SK-N-SH treated with all-trans-retinoic acid at 6 μM for 48 hours (cell line): Measurements from ENCODE around the gene FOXL2NB.

ENCODE experiments used
- ATAC-seq: fragments of 200-7000 bp; cut with Tn5 transposase; 3 replicates; pipeline ENCODE4 v1.9.1; 2020; ENCODE audit warnings: mild to moderate bottlenecking, moderate library complexity
- ARNTL ChIP-seq: fragments of 450-650 bp; formaldehyde crosslinking; IDR thresholded peaks from 2 replicates; pipeline ENCODE4 v1.5.0; 2020; ENCODE audit warnings: low read depth, mild to moderate bottlenecking, moderate library complexity, borderline replicate concordance
- BACH2 ChIP-seq: fragments of 250-450 bp; sonication (Bioruptor Pico); IDR thresholded peaks from 2 replicates; pipeline ENCODE4 v1.9.0; 2021; ENCODE audit warnings: mild to moderate bottlenecking, borderline replicate concordance
- CREB5 ChIP-seq: fragments of 250-450 bp; sonication (Bioruptor Pico); IDR thresholded peaks from 2 replicates; pipeline ENCODE4 v1.5.1; 2020; ENCODE audit warnings: low read depth, mild to moderate bottlenecking, moderate library complexity
- CSDC2 ChIP-seq: fragments of 250-450 bp; sonication (Bioruptor Pico); IDR thresholded peaks from 2 replicates; pipeline ENCODE4 v1.5.0; 2020; ENCODE audit warnings: mild to moderate bottlenecking, moderate library complexity
- CSRNP3 ChIP-seq: fragments of 250-450 bp; sonication (Bioruptor Pico); IDR thresholded peaks from 2 replicates; pipeline ENCODE4 v1.5.1; 2021; ENCODE audit warnings: mild to moderate bottlenecking, moderate library complexity
- ESRRG ChIP-seq: fragments of 250-450 bp; sonication (Bioruptor Pico); IDR thresholded peaks from 2 replicates; pipeline ENCODE4 v1.6.1; 2021; ENCODE audit warnings: mild to moderate bottlenecking
- GLIS3 ChIP-seq: fragments of 250-450 bp; sonication (Bioruptor Pico); IDR thresholded peaks from 2 replicates; pipeline ENCODE4 v1.5.0; 2020; ENCODE audit warnings: mild to moderate bottlenecking, moderate library complexity
- ISL1 ChIP-seq: fragments of 250-450 bp; sonication (Bioruptor Pico); IDR thresholded peaks from 2 replicates; pipeline ENCODE4 v2.1.2; 2022; ENCODE audit warnings: mild to moderate bottlenecking, moderate library complexity
- PATZ1 ChIP-seq: fragments of 250-450 bp; sonication (Bioruptor Pico); IDR thresholded peaks from 2 replicates; pipeline ENCODE4 v1.8.0; 2020; ENCODE audit warnings: mild to moderate bottlenecking, moderate library complexity, borderline replicate concordance
- POU6F1 ChIP-seq: fragments of 250-450 bp; sonication (Bioruptor Pico); IDR thresholded peaks from 2 replicates; pipeline ENCODE4 v1.8.0; 2021; ENCODE audit warnings: low read depth, mild to moderate bottlenecking, moderate library complexity, borderline replicate concordance
- PPARA ChIP-seq: fragments of 250-450 bp; sonication (Bioruptor Pico); IDR thresholded peaks from 2 replicates; pipeline ENCODE4 v1.5.0; 2020; ENCODE audit warnings: mild to moderate bottlenecking, borderline replicate concordance
- SNAI2 ChIP-seq: fragments of 250-450 bp; sonication (Bioruptor Pico); IDR thresholded peaks from 2 replicates; pipeline ENCODE4 v1.5.0; 2020; ENCODE audit warnings: mild to moderate bottlenecking, moderate library complexity
- TCF4 ChIP-seq: fragments of 250-450 bp; sonication (Bioruptor Pico); IDR thresholded peaks from 2 replicates; pipeline ENCODE4 v1.8.0; 2021; ENCODE audit warnings: mild to moderate bottlenecking, moderate library complexity, borderline replicate concordance
- TOX ChIP-seq: fragments of 250-450 bp; sonication (Bioruptor Pico); IDR thresholded peaks from 2 replicates; pipeline ENCODE4 v1.8.0; 2021; ENCODE audit warnings: mild to moderate bottlenecking, moderate library complexity, borderline replicate concordance
- TSHZ2 ChIP-seq: fragments of 250-450 bp; sonication (Bioruptor Pico); IDR thresholded peaks from 2 replicates; pipeline ENCODE4 v1.5.0; 2020; ENCODE audit warnings: mild to moderate bottlenecking, moderate library complexity
- ZC3H10 ChIP-seq: fragments of 250-450 bp; sonication (Bioruptor Pico); IDR thresholded peaks from 2 replicates; pipeline ENCODE4 v1.5.1; 2021; ENCODE audit warnings: mild to moderate bottlenecking, moderate library complexity
- ZFP3 ChIP-seq: fragments of 250-450 bp; sonication (Bioruptor Pico); IDR thresholded peaks from 2 replicates; pipeline ENCODE4 v1.5.0; 2020; ENCODE audit warnings: mild to moderate bottlenecking, moderate library complexity
- ZFP30 ChIP-seq: fragments of 450-650 bp; formaldehyde crosslinking; IDR thresholded peaks from 2 replicates; pipeline ENCODE4 v1.5.0; 2022; ENCODE audit warnings: mild to moderate bottlenecking, moderate library complexity
- ZNF565 ChIP-seq: fragments of 450-650 bp; formaldehyde crosslinking; conservative IDR thresholded peaks from 2 replicates; pipeline ENCODE4 v1.5.0; 2020; ENCODE audit warnings: low read depth, mild to moderate bottlenecking, moderate library complexity
- ZNF8 ChIP-seq: fragments of 450-650 bp; formaldehyde crosslinking; IDR thresholded peaks from 2 replicates; pipeline ENCODE4 v1.5.0; 2020; ENCODE audit warnings: mild to moderate bottlenecking, moderate library complexity

FOXL2NB gene

GRCh38 chr3:138987181-138987580, 40.2 kb downstream of the FOXL2NB start:
- TF ChIP-seq TCF4 (CRISPR knock-in tag) (no peak), ZNF8 (CRISPR knock-in tag) (no peak), CREB5 (CRISPR knock-in tag) (no peak), CSDC2 (no peak), PATZ1 (CRISPR knock-in tag) (no peak), ZNF565 (CRISPR knock-in tag) (no peak), ZC3H10 (CRISPR knock-in tag) (no peak), ZFP30 (CRISPR knock-in tag) (no peak), PPARA (CRISPR knock-in tag) (no peak), SNAI2 (CRISPR knock-in tag) (no peak), ISL1 (CRISPR knock-in tag) (no peak), GLIS3 (no peak), TSHZ2 (CRISPR knock-in tag) (no peak), ESRRG (CRISPR knock-in tag) (no peak), ZFP3 (no peak), POU6F1 (CRISPR knock-in tag) (no peak), BACH2 (no peak), TOX (CRISPR knock-in tag) (no peak), CSRNP3 (no peak)
- ATAC-seq = no peak

GRCh38 chr3:138995706-138996105, 48.7 kb downstream of the FOXL2NB start:
- TF ChIP-seq PPARA (CRISPR knock-in tag) = no peak
- no peak for TF ChIP-seq ARNTL
- TF ChIP-seq, all 23 proteins: peak for 0
- no peak for ATAC-seq
